Activated CD8-positive, alpha-beta memory T cell treated with anti-CD3 and anti-CD28 coated beads for 36 hours (primary cell): Measurements from ENCODE around the gene ZCCHC24. TPM values are rescaled to one million over a fixed set of nuclear protein-coding genes. Genes with fewer than 3 reads are reported as not detected.

Source experiments
- CTCF ChIA-PET: fragments of 350-600 bp; sonication (Branson Sonifier 250); formaldehyde crosslinking; loops from one replicate; lab custom pipeline; 2021; ENCODE audit warnings: antibody characterized with exemption; lab: Charles Lee
- POLR2A ChIA-PET: fragments of 350-600 bp; sonication (Branson Sonifier 250); formaldehyde crosslinking; loops from one replicate; lab custom pipeline; 2021; ENCODE audit warnings: antibody characterized with exemption; lab: Charles Lee
- total RNA-seq, 2 experiments: library from RNA; stranded (reverse); gene quantifications; one replicate each; pipeline ENCODE4 v1.2.3, GENCODE V29; 2021

The ZCCHC24 gene
- total RNA-seq, 2 experiments from 2014 or later, result 1.3 to 1.5 TPM

- ChIA-PET POLR2A (no interaction called here), CTCF (interaction anchor here (1.2 kb wide), 2 partner anchors 12 to 854 kb away, joined by 3 read pairs; no protein-coding TSS in a partner anchor)
Measured at GRCh38 chr10:79406683-79407422, 38.6 kb downstream of the ZCCHC24 start.

- POLR2A ChIA-PET, result no interaction called here
- CTCF ChIA-PET, result interaction anchor here (1.2 kb wide), 1 partner anchor 11 kb away, joined by 3 read pairs; no protein-coding TSS in a partner anchor
Measured at GRCh38 chr10:79405995-79406515, 39.4 kb downstream of the ZCCHC24 start.

GRCh38 chr10:79405221-79405994 is 40.0 kb downstream of the ZCCHC24 start:
- CTCF ChIA-PET, result no interaction called here
- POLR2A ChIA-PET, result no interaction called here

- ChIA-PET POLR2A (no interaction called here), CTCF (no interaction called here)
Measured at GRCh38 chr10:79404690-79405131, 40.7 kb downstream of the ZCCHC24 start.

- ChIA-PET POLR2A (no interaction called here), CTCF (no interaction called here)
Measured at GRCh38 chr10:79404231-79404609, 41.2 kb downstream of the ZCCHC24 start.

- ChIA-PET CTCF (no interaction called here), POLR2A (no interaction called here)
Measured at GRCh38 chr10:79403441-79404230, 41.8 kb downstream of the ZCCHC24 start.

GRCh38 chr10:79402951-79403350 is 42.5 kb downstream of the ZCCHC24 start:
- ChIA-PET POLR2A (no interaction called here), CTCF (no interaction called here)

GRCh38 chr10:79402625-79402946 is 42.8 kb downstream of the ZCCHC24 start:
- CTCF ChIA-PET, result no interaction called here
- POLR2A ChIA-PET, result no interaction called here

- ChIA-PET POLR2A (no interaction called here), CTCF (interaction anchor here (0.8 to 1.9 kb wide), 4 partner anchors 11 to 66 kb away, joined by 3 to 9 read pairs (median 4); no protein-coding TSS in a partner anchor)
Measured at GRCh38 chr10:79401015-79401921, 44.2 kb downstream of the ZCCHC24 start.

- ChIA-PET POLR2A (no interaction called here), CTCF (interaction anchor here (0.8 to 1.9 kb wide), 6 partner anchors 8 to 67 kb away, joined by 3 to 9 read pairs (median 4); no protein-coding TSS in a partner anchor)
Measured at GRCh38 chr10:79400146-79401004, 45.0 kb downstream of the ZCCHC24 start.

- ChIA-PET CTCF (interaction anchor here (1.0 to 1.9 kb wide), 4 partner anchors 9 to 68 kb away, joined by 3 to 9 read pairs (median 4); no protein-coding TSS in a partner anchor), POLR2A (no interaction called here)
Measured at GRCh38 chr10:79399223-79399831, 46.1 kb downstream of the ZCCHC24 start.

- ChIA-PET CTCF (interaction anchor here (1.5 kb wide), 1 partner anchor 10 kb away, joined by 3 read pairs; no protein-coding TSS in a partner anchor), POLR2A (no interaction called here)
Measured at GRCh38 chr10:79398642-79399041, 46.8 kb downstream of the ZCCHC24 start.

- POLR2A ChIA-PET, result no interaction called here
- CTCF ChIA-PET, result no interaction called here
Measured at GRCh38 chr10:79397575-79398303, 47.7 kb downstream of the ZCCHC24 start.

GRCh38 chr10:79397051-79397450 is 48.4 kb downstream of the ZCCHC24 start:
- ChIA-PET POLR2A (no interaction called here), CTCF (no interaction called here)

GRCh38 chr10:79396520-79396919 is 48.9 kb downstream of the ZCCHC24 start:
- ChIA-PET CTCF (no interaction called here), POLR2A (no interaction called here)

GRCh38 chr10:79394664-79395063 is 50.8 kb downstream of the ZCCHC24 start:
- CTCF ChIA-PET, result interaction anchor here (1.0 kb wide), 1 partner anchor 12 kb away, joined by 3 read pairs; no protein-coding TSS in a partner anchor
- POLR2A ChIA-PET, result no interaction called here
